ENCODE results near the gene MOGAT3.

DNA sequence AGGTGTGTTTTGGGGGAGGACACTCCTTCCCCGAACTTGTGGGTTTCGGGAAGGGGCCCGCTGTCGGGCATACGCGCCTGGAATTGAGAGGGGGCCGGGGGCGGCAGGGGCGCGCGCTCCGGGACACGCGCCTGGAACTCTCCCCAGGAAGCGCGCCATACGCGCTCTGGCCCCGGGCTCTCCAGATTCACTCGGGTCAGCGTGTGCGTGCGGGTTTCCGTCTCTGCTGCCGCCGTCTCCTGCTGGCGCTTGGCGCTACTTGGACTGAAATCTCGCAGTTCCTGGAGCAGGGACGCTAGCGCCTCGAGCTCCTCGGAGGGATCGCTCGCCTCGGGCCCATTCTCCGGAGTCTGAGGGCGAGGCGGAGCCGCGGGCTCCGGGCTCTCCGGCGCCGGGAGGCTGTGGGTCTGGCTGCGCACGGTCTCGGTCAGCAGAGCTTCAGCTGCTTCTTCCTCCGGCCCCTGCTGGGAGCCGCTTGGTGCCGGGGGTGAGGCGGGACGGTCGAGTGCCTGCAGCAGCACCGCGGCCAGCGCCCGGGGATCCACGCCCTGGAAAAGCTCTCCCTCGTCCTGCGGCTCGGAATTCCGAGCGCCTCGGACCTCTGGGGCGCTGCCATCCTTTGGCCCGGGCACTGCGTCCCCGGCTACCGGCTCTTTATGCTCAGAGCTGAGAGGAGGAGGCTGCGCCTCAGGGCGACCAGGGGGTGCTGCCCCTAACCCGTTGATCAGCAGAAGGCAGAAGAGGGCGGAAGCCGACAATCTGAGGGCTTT is 36.6 kb downstream of the MOGAT3 start:
- TF ChIP-seq, protein P1, sequence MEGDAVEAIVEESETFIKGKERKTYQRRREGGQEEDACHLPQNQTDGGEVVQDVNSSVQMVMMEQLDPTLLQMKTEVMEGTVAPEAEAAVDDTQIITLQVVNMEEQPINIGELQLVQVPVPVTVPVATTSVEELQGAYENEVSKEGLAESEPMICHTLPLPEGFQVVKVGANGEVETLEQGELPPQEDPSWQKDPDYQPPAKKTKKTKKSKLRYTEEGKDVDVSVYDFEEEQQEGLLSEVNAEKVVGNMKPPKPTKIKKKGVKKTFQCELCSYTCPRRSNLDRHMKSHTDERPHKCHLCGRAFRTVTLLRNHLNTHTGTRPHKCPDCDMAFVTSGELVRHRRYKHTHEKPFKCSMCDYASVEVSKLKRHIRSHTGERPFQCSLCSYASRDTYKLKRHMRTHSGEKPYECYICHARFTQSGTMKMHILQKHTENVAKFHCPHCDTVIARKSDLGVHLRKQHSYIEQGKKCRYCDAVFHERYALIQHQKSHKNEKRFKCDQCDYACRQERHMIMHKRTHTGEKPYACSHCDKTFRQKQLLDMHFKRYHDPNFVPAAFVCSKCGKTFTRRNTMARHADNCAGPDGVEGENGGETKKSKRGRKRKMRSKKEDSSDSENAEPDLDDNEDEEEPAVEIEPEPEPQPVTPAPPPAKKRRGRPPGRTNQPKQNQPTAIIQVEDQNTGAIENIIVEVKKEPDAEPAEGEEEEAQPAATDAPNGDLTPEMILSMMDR (optimal IDR thresholded peaks at IDR 0.05 in 1 of 3, IDR thresholded peaks at IDR 0.05 in 1 of 3, conservative IDR thresholded peaks at IDR 0.05 in 1 of 3; ENCODE audit: extremely low read depth in 1 of 3, insufficient read depth in 2 of 3, low read length in 3 of 3), result no peak
- no peak for TF ChIP-seq EZH2 (IDR thresholded peaks at IDR 0.05; ENCODE audit: low read length)

Data from keratinocyte (primary cell).